Right atrium auricular region (tissue), 2 donors: ENCODE data around the gene EFCAB11. TPM values are rescaled to one million over a fixed set of nuclear protein-coding genes. Genes with fewer than 3 reads are reported as not detected.

Experiments
- DNase-seq: peaks from one replicate; pipeline ENCODE4 v3.0.0-alpha.2; 2019; ENCODE audit warnings: low spot score
- H3K27ac ChIP-seq, 2 donors: fragments of 200-600 bp; sonication (generic); 1 replicate in 1 of 2; 2 replicates in 1 of 2; pipeline ENCODE4 v1.5.1; 2016 to 2019
- H3K27me3 ChIP-seq, 2 donors: fragments of 200-600 bp; sonication (generic); one replicate each; pipeline versions ENCODE4 v1.5.1 to v1.6.0; 2017 to 2019
- H3K36me3 ChIP-seq: fragments of 200-600 bp; sonication (generic); one replicate; pipeline ENCODE4 v1.5.1; 2016
- H3K4me1 ChIP-seq, 2 donors: fragments of 200-600 bp; sonication (generic); one replicate each; pipeline versions ENCODE4 v1.5.1 to v1.6.0; 2017 to 2019
- H3K4me3 ChIP-seq, 2 donors: fragments of 200-600 bp; sonication (generic); 1 replicate in 1 of 2; 2 replicates in 1 of 2; pipeline ENCODE4 v1.5.1; 2017 to 2019; ENCODE audit warnings: mild to moderate bottlenecking in 1 of 2, moderate library complexity in 1 of 2
- H3K9me3 ChIP-seq, 2 donors: fragments of 200-600 bp; sonication (generic); one replicate each; pipeline ENCODE4 v1.5.1; 2019
- total RNA-seq, 2 donors: library from RNA; depleted of rRNA; stranded (reverse); fragments of >200 nt; gene quantifications; one replicate each; pipeline ENCODE4 v1.1.0, GENCODE V29; 2016
- TF ChIP-seq, protein P1 (sequence below), 2 donors: fragments of 200-600 bp; sonication (generic); IDR thresholded peaks; one replicate each; pipeline ENCODE4 v1.5.1; 2019; ENCODE audit warnings: antibody characterized with exemption in 2 of 2

EFCAB11 gene
- total RNA-seq, 2 donors from 2014 or later: 2.0 to 2.2 TPM

DNA sequence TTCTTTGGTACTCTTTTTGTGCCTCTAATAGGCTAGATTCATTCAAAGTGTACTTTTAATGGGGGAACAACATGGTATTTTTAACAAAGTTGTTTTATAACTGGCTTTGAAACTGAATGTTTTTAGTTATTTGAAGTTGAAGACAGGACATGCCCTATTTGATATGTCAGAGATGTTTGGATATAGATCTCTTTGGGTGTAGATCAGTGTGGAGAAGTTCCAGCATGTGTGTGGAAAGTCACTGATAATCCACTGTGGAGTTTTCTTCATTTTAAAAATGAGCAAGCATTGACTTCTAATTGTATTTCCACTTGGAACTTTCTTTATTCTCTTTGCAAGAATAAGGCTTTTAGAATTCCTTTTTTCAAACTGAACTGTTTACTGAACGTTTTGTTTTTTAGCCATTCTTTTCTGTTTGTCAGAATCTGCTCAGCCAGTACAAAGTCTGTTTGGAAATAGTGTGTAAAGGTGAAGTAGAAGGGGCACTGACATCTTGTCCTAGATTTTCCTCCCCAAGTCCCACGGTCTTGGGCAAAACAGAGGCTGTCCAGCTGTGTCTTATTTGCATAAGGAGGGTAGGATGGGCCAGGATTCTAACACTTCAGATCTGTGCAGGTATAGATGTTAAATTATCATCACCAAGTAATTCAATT is 36.2 kb upstream of the EFCAB11 start:
- H3K4me3 ChIP-seq: no peak overlapping the region
- H3K9me3 ChIP-seq: no peaks in the 10 kb centered on the region
- peaks cover 35% of the 10 kb centered on the region for H3K36me3 ChIP-seq

DNA sequence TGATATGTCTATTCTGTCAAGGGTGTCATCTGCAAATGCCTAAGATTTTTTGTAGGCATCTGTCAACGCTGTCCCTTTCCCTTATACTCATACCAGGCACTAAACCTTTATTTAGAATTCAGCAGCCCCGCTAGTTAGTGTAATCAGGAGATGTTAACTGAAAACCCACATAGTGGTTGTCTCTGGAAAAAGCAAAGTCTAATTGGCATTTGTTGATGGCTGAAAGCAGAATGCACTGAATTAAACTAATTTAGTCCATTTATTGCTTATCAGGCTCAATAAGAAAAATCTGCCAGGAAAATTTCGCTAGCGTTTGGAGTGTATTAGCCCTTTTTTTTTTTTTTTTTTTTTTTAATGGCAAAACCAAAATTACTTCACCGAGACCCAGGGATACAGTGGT is 35.7 kb upstream of the EFCAB11 start:
- no peak for DNase-seq
- peaks cover 33% of the 10 kb centered on the region for H3K36me3 ChIP-seq
- no peaks in the 10 kb centered on the region for H3K27me3 ChIP-seq

More for the DNA sequence above, 36.2 kb upstream of the EFCAB11 start:
- no peak for DNase-seq
- Histone ChIP-seq H3K27me3 (no peaks in the 10 kb centered on the region), H3K4me1 (no peaks in the 10 kb centered on the region), H3K27ac (no peak overlapping the region)
- TF ChIP-seq, protein P1, sequence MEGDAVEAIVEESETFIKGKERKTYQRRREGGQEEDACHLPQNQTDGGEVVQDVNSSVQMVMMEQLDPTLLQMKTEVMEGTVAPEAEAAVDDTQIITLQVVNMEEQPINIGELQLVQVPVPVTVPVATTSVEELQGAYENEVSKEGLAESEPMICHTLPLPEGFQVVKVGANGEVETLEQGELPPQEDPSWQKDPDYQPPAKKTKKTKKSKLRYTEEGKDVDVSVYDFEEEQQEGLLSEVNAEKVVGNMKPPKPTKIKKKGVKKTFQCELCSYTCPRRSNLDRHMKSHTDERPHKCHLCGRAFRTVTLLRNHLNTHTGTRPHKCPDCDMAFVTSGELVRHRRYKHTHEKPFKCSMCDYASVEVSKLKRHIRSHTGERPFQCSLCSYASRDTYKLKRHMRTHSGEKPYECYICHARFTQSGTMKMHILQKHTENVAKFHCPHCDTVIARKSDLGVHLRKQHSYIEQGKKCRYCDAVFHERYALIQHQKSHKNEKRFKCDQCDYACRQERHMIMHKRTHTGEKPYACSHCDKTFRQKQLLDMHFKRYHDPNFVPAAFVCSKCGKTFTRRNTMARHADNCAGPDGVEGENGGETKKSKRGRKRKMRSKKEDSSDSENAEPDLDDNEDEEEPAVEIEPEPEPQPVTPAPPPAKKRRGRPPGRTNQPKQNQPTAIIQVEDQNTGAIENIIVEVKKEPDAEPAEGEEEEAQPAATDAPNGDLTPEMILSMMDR (IDR thresholded peaks at IDR 0.05): no peak

DNA sequence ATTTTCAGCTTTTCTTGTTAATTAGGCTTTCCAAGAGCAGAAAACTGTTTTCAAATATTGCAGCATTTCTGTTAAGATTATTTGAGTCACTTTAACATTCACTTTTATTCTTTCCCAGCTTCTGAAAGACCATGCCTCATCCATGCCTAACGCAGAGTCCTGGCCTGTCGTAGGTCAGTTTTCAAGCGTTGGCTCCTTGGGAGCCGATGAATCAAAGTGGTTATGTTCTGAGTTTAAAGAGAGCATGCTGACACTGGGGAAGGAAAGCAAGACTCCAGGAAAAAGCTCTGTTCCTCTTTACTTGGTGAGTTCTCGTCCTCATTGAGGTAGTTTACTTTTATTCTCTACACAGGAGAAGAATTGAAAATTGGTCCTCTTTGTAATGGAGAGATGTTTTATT is 34.3 kb upstream of the EFCAB11 start:
- Histone ChIP-seq H3K9me3 (no peaks in the 10 kb centered on the region), H3K27ac (no peak overlapping the region), H3K4me1 (no peaks in the 10 kb centered on the region), H3K4me3 (no peak overlapping the region), H3K36me3 (peaks cover 21% of the 10 kb centered on the region), H3K27me3 (no peaks in the 10 kb centered on the region)
- TF ChIP-seq, protein P1 (IDR thresholded peaks at IDR 0.05): no peak
- DNase-seq: no peak

More for the DNA sequence above, 35.7 kb upstream of the EFCAB11 start:
- no peaks in the 10 kb centered on the region for H3K9me3 ChIP-seq
- H3K4me1 ChIP-seq: no peaks in the 10 kb centered on the region
- no peak overlapping the region for H3K4me3 ChIP-seq
- TF ChIP-seq, protein P1 (IDR thresholded peaks at IDR 0.05): no peak
- H3K27ac ChIP-seq: no peak overlapping the region

DNA sequence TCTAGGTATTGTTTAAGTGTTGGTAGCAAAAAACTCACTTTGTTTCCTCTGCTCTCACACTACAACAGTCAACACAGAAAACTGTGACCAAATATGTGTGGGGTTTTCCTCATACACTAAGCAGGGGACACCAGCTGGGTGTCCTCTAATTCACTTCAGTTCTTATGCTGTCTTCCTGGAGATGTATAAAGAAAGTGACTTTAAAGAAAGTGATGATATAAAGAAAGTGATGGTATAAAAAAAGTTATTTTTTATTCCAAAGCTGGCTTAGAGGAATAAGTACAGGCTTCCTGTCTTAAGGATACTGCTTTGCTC is 32.6 kb upstream of the EFCAB11 start:
- DNase-seq: no peak
- Histone ChIP-seq H3K9me3 (no peaks in the 10 kb centered on the region), H3K27me3 (no peaks in the 10 kb centered on the region), H3K4me3 (no peak overlapping the region), H3K4me1 (no peaks in the 10 kb centered on the region), H3K36me3 (peaks cover 15% of the 10 kb centered on the region), H3K27ac (no peak overlapping the region)
- TF ChIP-seq, protein P1 (IDR thresholded peaks at IDR 0.05): no peak

DNA sequence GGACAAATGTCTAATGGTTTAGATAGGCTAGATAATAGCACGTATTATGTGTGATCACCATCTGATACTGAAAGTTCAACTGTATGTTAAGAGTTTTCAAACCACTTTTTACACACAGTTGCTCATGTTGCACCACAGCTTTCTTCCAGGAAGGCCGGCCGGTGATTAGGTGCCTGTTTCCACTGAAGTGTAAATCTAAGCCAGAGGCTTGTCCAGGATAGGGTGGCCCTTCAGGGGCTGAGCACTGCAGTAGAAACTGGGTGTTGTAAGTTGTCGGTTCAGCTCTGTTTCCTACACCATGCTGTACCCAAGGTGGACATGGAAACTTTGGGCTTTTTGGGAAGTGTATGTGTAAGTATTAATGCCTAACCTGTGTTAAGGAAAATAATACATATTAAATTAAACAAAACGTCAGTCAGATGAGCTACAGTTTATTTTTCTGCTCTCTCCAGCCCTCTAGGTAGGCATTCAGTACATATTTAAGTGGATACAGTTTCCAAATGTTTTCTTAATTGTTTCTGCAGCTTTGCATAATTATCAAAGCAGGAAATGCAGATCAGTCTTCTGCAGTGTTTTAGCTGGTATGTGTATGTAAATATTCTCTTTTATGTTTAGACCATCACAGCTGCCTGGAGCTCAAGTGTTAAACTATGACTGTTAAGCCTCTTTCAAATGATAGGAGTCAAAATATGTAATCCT is 32.1 kb upstream of the EFCAB11 start:
- Histone ChIP-seq H3K27me3 (no peaks in the 10 kb centered on the region), H3K4me3 (no peak overlapping the region), H3K4me1 (no peaks in the 10 kb centered on the region), H3K9me3 (no peaks in the 10 kb centered on the region), H3K27ac (no peak overlapping the region), H3K36me3 (peaks cover 15% of the 10 kb centered on the region)
- no peak for DNase-seq
- TF ChIP-seq, protein P1 (IDR thresholded peaks at IDR 0.05): no peak
